ENCODE measurements around the gene INSYN1.

The INSYN1 gene

DNA sequence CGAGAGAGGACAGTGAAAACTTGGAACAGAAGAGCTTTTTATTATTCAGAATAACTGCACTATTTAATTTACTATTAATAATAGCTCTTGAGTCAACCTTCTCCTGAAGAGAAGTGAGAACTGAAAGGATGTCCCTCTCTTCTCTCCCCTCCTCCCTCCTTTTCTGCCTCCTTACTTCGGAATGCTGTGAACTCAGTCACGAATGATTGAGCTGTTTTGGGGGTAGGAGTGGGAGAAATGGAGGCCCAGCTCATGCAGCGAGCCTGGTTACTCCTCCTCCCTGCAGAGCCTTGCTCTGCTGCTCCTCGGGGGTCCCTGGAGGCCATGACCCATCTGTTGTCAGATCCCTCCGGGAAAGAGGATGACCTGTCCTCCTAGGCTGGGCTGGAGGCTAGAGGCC, 20.3 kb upstream of the INSYN1 start:
- no peak for DNase-seq

GRCh38 chr15:73771385-73772045, 18.4 kb upstream of the INSYN1 start:
- no peak for DNase-seq

DNA sequence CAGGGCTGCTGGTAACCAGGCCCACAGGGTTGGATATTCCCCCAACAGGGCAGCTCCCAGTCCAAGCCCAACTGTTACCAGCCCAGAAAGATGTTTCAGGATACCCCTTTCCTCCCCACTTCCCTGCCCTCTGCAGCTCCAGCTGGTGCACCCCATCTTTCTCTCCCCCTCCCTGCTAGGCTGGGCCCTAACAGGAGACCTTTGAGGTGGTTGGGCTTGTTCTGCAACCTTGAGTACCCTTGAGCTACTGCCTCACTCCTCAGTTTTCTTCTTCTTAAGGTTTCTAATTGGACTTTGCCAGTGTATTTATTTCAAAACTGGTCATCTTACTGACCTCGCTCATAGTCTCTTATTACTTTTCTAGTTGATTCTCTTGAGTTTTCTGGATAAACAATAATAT, 16.9 kb upstream of the INSYN1 start:
- DNase-seq, result no peak

- DNase-seq, result no peak
These were observed 14.8 kb upstream of the INSYN1 start for GRCh38 chr15:73767806-73768501.

DNA sequence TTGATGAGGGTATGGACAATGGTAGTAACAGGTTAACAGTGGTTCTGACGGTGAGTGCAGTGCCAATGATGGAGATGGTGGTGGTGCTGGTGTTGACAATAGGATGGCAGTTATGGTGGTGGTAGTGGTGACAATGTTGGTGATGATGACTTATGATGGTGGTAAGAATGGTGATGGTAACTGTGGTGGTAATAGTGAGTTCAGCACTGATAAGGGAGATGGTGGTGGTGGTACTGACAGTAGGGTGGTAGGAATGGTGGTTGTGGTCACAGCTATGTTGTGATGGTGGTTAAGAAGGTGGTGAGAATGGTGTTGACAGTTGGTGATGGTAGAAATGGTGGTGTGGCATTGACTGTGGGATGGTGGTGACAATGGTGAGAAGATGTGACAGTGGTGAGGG, 13.4 kb upstream of the INSYN1 start:
- DNase-seq, result no peak

- DNase-seq, result no peak
These were observed 12.6 kb upstream of the INSYN1 start for GRCh38 chr15:73765778-73766177.

DNA sequence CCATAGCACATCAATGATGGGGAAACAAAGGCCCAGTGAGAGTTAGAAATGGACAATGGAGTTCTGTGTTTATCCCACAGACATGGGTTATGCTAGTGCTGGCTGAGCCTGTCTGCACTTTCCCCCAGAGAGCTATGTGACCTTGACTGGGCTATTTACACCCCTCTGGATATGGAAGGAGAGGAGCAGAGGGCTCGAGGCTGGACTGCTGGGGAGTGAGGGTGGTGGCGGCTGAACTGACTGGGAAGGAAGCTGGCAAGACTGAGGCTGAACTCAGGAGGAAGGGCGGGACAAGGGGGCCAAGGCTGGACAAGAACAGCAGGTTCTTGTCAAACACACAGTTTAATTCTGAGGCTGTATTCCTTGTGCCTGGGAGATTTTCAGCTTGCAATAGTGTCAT, 10.8 kb upstream of the INSYN1 start:
- no peak for DNase-seq

GRCh38 chr15:73760330-73761329, 7.5 kb upstream of the INSYN1 start:
- no peak for DNase-seq

- peak; percentile 63 for DNase-seq
These were observed 5.3 kb upstream of the INSYN1 start for GRCh38 chr15:73758461-73758860.

- no peak for DNase-seq
These were observed 4.4 kb upstream of the INSYN1 start for GRCh38 chr15:73757571-73757970.

- DNase-seq, result no peak
These were observed 3.9 kb upstream of the INSYN1 start for GRCh38 chr15:73756947-73757513.

DNA sequence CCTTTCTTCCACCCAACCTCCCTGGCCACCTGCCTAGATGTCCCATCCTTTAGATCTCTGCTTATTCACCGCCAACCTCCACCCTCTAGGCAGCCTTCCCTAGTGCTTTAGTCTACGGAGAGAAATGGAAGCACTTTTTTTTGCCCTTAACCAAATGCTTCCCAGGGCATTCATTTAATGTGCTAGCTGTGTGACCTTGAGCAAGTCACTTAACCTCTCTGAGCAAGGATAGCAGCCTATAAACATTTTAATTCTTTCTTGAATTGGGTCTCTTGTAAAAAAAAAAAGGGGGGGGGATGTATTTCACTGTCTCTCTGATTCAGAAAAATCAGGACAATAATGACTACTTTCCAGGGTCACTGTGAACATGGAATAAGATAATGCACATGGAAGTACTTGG, 3.2 kb upstream of the INSYN1 start:
- no peak for DNase-seq

DNA sequence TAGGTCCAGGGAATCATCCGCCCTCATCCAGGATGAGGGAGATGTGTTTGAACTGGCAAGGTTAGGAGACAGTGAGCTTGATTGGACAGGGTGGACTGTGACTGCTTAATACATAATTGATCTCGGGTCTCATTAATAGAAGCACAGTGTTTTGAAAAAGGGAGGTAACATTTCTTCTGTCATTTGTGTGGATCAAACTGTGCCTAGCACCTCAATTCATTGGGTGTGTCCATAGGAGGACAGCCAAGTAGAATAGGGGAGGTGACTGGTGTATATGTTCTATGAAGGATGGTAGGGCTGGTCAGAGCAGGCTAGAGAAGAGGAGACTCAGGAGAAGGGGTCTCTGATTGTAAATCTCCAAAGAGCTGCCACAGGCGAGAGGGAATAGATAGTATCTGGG, 2.8 kb upstream of the INSYN1 start:
- no peak for DNase-seq

DNA sequence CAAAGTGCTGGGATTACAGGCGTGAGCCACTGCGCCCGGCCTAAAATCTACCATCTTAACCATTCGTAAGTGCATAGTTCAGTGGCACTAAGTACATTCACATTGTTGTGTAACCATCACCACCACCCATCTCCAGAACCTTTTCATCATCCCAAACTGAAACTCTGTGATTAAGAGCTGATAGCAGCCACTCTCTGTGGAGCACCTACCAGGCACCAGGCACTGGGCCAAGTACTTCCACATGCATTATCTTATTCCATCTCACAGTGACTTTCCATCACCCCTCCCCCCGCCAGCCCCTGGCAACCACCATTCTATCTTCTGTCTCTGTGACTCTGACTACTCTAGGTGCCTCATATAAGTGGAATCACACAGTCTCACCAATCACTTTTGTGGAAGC, 2.3 kb upstream of the INSYN1 start:
- DNase-seq, result no peak

- peak; percentile 29 for DNase-seq
These were observed 1.3 kb upstream of the INSYN1 start for GRCh38 chr15:73754461-73754860.

GRCh38 chr15:73752806-73753193, 351 bp downstream of the INSYN1 start:
- no peak for DNase-seq

GRCh38 chr15:73751899-73752805, 999 bp downstream of the INSYN1 start:
- DNase-seq, result no peak

DNA sequence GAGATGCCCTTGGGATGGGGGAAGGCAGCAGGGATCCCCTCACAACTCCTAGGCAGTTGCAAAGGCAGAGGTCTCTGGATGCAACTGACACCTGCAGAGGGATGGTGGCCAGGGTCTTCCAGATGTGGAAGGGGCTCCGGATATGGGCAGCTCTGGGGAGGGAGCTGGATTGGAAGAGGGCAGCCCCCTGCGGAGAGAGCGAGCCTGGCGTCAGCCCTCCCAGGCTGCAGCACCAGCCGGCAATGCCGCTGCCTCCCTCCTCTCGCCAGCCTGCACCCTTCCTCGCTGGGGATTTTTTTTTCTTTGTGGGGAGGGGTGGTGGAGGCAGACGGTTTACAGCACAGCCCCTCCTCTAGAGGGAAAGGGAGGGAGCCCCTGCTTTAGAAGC, 1.6 kb downstream of the INSYN1 start:
- no peak for DNase-seq

- no peak for DNase-seq
These were observed 2.2 kb downstream of the INSYN1 start for GRCh38 chr15:73750951-73751350.

DNA sequence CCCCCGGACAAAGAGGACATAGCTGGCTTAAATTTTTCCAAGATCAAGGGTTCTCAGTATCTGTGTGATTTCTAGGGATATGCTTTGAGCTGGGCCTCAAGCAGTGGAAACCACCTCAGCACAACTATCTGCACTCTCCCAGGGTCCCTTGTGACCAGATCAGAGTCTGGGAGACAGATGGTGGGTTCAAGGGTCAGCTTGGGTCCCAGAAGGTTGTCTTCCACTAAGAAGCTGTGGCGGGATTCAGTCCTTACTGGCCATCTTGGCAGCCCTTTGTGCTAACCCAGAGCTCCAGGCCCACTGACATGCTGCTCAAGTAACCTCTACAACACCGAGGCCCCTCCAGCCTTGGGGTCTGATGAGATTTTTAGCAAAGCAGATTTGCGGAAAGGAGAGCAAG, 2.7 kb downstream of the INSYN1 start:
- DNase-seq, result no peak

DNA sequence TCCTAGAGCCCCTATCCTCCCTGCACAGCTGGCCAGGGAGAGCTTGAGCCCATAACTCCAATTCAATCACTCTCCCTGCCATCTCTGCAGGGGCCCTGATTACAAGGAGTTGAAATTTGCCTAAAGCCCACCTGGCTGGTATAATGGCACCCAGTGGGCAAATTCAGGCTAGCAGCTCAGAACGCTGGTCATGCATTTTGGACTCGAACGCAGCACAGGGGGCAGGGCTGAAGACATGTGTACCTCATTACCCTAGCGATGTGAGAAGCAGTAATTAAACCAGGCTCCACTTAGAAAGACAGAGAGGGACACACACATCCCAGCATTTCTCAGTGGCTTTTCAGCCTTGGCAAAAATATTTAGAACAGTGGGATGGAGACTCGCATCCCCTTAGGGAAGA, 3.2 kb downstream of the INSYN1 start:
- no peak for DNase-seq

- DNase-seq, result no peak
These were observed 3.6 kb downstream of the INSYN1 start for GRCh38 chr15:73749533-73749932.
